ENCODE results near the gene PUS10. TPM values are rescaled to one million over a fixed set of nuclear protein-coding genes. Genes with fewer than 3 reads are reported as not detected.
"Not testable (repeated sequence)": the region's sequence is repeated elsewhere in the genome, so short reads cannot be mapped to it uniquely, and the experiment has no call there.

PUS10 gene
- total RNA-seq, 1 experiment from 2014 or later, result 5.6 TPM

- H3K4me3 ChIP-seq (replicated peaks in 1 of 2; ENCODE audit: low read depth in 1 of 2, low read length in 2 of 2); POLR2A ChIA-PET; ATAC-seq; RAD21 ChIA-PET (ENCODE audit: low non-redundant PET in 1 of 2, low total read pairs in 2 of 2, uncharacterized antibody in 2 of 2, unreplicated experiment in 2 of 2); H2AFZ ChIP-seq (ENCODE audit: low read depth, low read length, poor library complexity, severe bottlenecking); H3K9me2 ChIP-seq (ENCODE audit: insufficient read depth); intact Hi-C loops (cut with micrococcal nuclease); H3K27ac ChIP-seq (ENCODE audit: low read depth, low read length); H4K20me1 ChIP-seq (ENCODE audit: insufficient read depth); DNase-seq (ENCODE audit: low read depth, low spot score); BruUV-seq (replicated peaks); H3K9ac ChIP-seq (ENCODE audit: low read length); H3K36me3 ChIP-seq (ENCODE audit: control insufficient read depth in 1 of 2, insufficient read depth in 2 of 2, low read length in 2 of 2); H3K79me2 ChIP-seq (ENCODE audit: insufficient read depth, low read length); H3K9me3 ChIP-seq (ENCODE audit: control insufficient read depth in 1 of 2, insufficient read depth in 1 of 2, low read depth in 1 of 2, low read length in 2 of 2); H3K4me1 ChIP-seq (ENCODE audit: control insufficient read depth in 1 of 2, insufficient read depth in 2 of 2, low read length in 2 of 2); H3K4me2 ChIP-seq (ENCODE audit: low read length); H3K27me3 ChIP-seq (ENCODE audit: insufficient read depth, low read length): not testable (repeated sequence)
- CTCF ChIA-PET, result interaction anchor here (2.2 kb wide), 1 partner anchor 17 kb away, joined by 6 read pairs; no protein-coding TSS in a partner anchor
Measured at GRCh38 chr2:60982066-60982465, 36.0 kb downstream of the PUS10 start.

- no peak for TF ChIP-seq ZBTB33 (IDR thresholded peaks at IDR 0.05; ENCODE audit: extremely low read depth, insufficient replicate concordance, low read length)
- no peak for TF ChIP-seq JUND (IDR thresholded peaks at IDR 0.05)
- TF ChIP-seq CTCF (IDR thresholded peaks at IDR 0.05 in 2 of 3, conservative IDR thresholded peaks at IDR 0.05 in 1 of 3; ENCODE audit: borderline replicate concordance in 1 of 3, insufficient read depth in 1 of 3, low read depth in 2 of 3, low read length in 2 of 3), result no peak
- no peak for TF ChIP-seq POLR2A (IDR thresholded peaks at IDR 0.05; ENCODE audit: borderline replicate concordance, extremely low read depth, insufficient read depth, insufficient read length)
- no peak for TF ChIP-seq MAX (IDR thresholded peaks at IDR 0.05)
- no peak for TF ChIP-seq EZH2phosphoT487 (IDR thresholded peaks at IDR 0.05; ENCODE audit: borderline replicate concordance)
- TF ChIP-seq RAD21 (IDR thresholded peaks at IDR 0.05; ENCODE audit: low read depth), result no peak
- no peak for TF ChIP-seq EZH2 (IDR thresholded peaks at IDR 0.05)
- TF ChIP-seq ELF1 (IDR thresholded peaks at IDR 0.05; ENCODE audit: borderline replicate concordance, low read depth), result no peak
- no peak for TF ChIP-seq SRF (IDR thresholded peaks at IDR 0.05; ENCODE audit: low read depth)
- no peak for TF ChIP-seq CEBPB (IDR thresholded peaks at IDR 0.05; ENCODE audit: low read depth)
- TF ChIP-seq ATF3 (IDR thresholded peaks at IDR 0.05), result no peak
- no peak for TF ChIP-seq ZNF274 (IDR thresholded peaks at IDR 0.05; ENCODE audit: low read depth, low read length)
- no TSS peak for BruUV-seq (replicated peaks)
Measured at GRCh38 chr2:60980071-60980815, 37.8 kb downstream of the PUS10 start.

More at GRCh38 chr2:60980071-60980815, 37.8 kb downstream of the PUS10 start:
- H3K9me3 ChIP-seq (ENCODE audit: control insufficient read depth in 1 of 2, insufficient read depth in 1 of 2, low read depth in 1 of 2, low read length in 2 of 2), result no peaks in the 10 kb centered on the region
- no peak overlapping the region for H3K4me3 ChIP-seq (replicated peaks in 1 of 2; ENCODE audit: low read depth in 1 of 2, low read length in 2 of 2)
- no peaks in the 10 kb centered on the region for H3K27me3 ChIP-seq (ENCODE audit: insufficient read depth, low read length)
- H3K9ac ChIP-seq (ENCODE audit: low read length), result no peak overlapping the region
- no peaks in the 10 kb centered on the region for H3K36me3 ChIP-seq (ENCODE audit: control insufficient read depth in 1 of 2, insufficient read depth in 2 of 2, low read length in 2 of 2)
- ChIA-PET CTCF (no interaction called here), RAD21 (ENCODE audit: low non-redundant PET in 1 of 2, low total read pairs in 2 of 2, uncharacterized antibody in 2 of 2, unreplicated experiment in 2 of 2) (no interaction called here), POLR2A (no interaction called here)
- no peaks in the 10 kb centered on the region for H3K4me1 ChIP-seq (ENCODE audit: control insufficient read depth in 1 of 2, insufficient read depth in 2 of 2, low read length in 2 of 2)
- ATAC-seq (no peak), DNase-seq (ENCODE audit: low read depth, low spot score) (no peak)
- no peak overlapping the region for H3K4me2 ChIP-seq (ENCODE audit: low read length)
- H3K79me2 ChIP-seq (ENCODE audit: insufficient read depth, low read length), result no peaks in the 10 kb centered on the region
- H2AFZ ChIP-seq (ENCODE audit: low read depth, low read length, poor library complexity, severe bottlenecking), result no peak overlapping the region
- intact Hi-C loops (cut with micrococcal nuclease), result no loop called here
- H3K27ac ChIP-seq (ENCODE audit: low read depth, low read length), result no peak overlapping the region
- no peaks in the 10 kb centered on the region for H3K9me2 ChIP-seq (ENCODE audit: insufficient read depth)
- H4K20me1 ChIP-seq (ENCODE audit: insufficient read depth), result no peaks in the 10 kb centered on the region

All from HCT116 (cell line).